ENCODE measurements around the gene MRAS. TPM values are rescaled to one million over a fixed set of nuclear protein-coding genes. Genes with fewer than 3 reads are reported as not detected.

The MRAS gene
- total RNA-seq, 1 experiment from 2014 or later: 0.77 TPM

- H3K27me3 ChIP-seq (replicated peaks; ENCODE audit: insufficient read depth, low read depth, low read length, poor library complexity): no peaks in the 10 kb centered on the region
- no peak for DNase-seq (ENCODE audit: low spot score)
- H3K36me3 ChIP-seq (ENCODE audit: insufficient read depth, low read length, poor library complexity, severe bottlenecking): no peaks in the 10 kb centered on the region
- TF ChIP-seq, protein P1, sequence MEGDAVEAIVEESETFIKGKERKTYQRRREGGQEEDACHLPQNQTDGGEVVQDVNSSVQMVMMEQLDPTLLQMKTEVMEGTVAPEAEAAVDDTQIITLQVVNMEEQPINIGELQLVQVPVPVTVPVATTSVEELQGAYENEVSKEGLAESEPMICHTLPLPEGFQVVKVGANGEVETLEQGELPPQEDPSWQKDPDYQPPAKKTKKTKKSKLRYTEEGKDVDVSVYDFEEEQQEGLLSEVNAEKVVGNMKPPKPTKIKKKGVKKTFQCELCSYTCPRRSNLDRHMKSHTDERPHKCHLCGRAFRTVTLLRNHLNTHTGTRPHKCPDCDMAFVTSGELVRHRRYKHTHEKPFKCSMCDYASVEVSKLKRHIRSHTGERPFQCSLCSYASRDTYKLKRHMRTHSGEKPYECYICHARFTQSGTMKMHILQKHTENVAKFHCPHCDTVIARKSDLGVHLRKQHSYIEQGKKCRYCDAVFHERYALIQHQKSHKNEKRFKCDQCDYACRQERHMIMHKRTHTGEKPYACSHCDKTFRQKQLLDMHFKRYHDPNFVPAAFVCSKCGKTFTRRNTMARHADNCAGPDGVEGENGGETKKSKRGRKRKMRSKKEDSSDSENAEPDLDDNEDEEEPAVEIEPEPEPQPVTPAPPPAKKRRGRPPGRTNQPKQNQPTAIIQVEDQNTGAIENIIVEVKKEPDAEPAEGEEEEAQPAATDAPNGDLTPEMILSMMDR (conservative IDR thresholded peaks at IDR 0.05; ENCODE audit: low read depth, low read length): no peak
- TF ChIP-seq EZH2 (IDR thresholded peaks at IDR 0.05; ENCODE audit: borderline replicate concordance, low read depth, low read length, poor library complexity, severe bottlenecking): no peak
- no peak overlapping the region for H3K27ac ChIP-seq (ENCODE audit: low read depth, low read length, poor library complexity, severe bottlenecking)
- ChIA-PET CTCF (interaction anchor here (1.3 kb wide), 1 partner anchor 480 kb away, joined by 4 read pairs; no protein-coding TSS in a partner anchor), POLR2A (ENCODE audit: low non-redundant PET) (no interaction called here)
- intact Hi-C loops (cut with micrococcal nuclease; ENCODE audit: unreplicated experiment): no loop called here
- no peaks in the 10 kb centered on the region for H3K9me3 ChIP-seq (ENCODE audit: low read depth, low read length, poor library complexity, severe bottlenecking)
- H3K4me1 ChIP-seq (ENCODE audit: insufficient read depth, low read length, poor library complexity, severe bottlenecking): no peaks in the 10 kb centered on the region
- BruUV-seq (replicated peaks): no TSS peak
- H3K4me3 ChIP-seq (ENCODE audit: low read depth, low read length, poor library complexity, severe bottlenecking): no peak overlapping the region
Observed at GRCh38 chr3:138443521-138444503, 95.4 kb downstream of the MRAS start.

- no TSS peak for BruUV-seq (replicated peaks)
- ChIA-PET CTCF (interaction anchor here (1.3 kb wide), 1 partner anchor 478 kb away, joined by 4 read pairs; no protein-coding TSS in a partner anchor), POLR2A (ENCODE audit: low non-redundant PET) (no interaction called here)
- no peaks in the 10 kb centered on the region for H3K9me3 ChIP-seq (ENCODE audit: low read depth, low read length, poor library complexity, severe bottlenecking)
- DNase-seq (ENCODE audit: low spot score): no peak
- no peaks in the 10 kb centered on the region for H3K36me3 ChIP-seq (ENCODE audit: insufficient read depth, low read length, poor library complexity, severe bottlenecking)
- H3K27ac ChIP-seq (ENCODE audit: low read depth, low read length, poor library complexity, severe bottlenecking): no peak overlapping the region
- no peak overlapping the region for H3K4me3 ChIP-seq (ENCODE audit: low read depth, low read length, poor library complexity, severe bottlenecking)
- no peaks in the 10 kb centered on the region for H3K27me3 ChIP-seq (replicated peaks; ENCODE audit: insufficient read depth, low read depth, low read length, poor library complexity)
- intact Hi-C loops (cut with micrococcal nuclease; ENCODE audit: unreplicated experiment): no loop called here
- no peak for TF ChIP-seq EZH2 (IDR thresholded peaks at IDR 0.05; ENCODE audit: borderline replicate concordance, low read depth, low read length, poor library complexity, severe bottlenecking)
- TF ChIP-seq, protein P1 (conservative IDR thresholded peaks at IDR 0.05; ENCODE audit: low read depth, low read length): no peak
- H3K4me1 ChIP-seq (ENCODE audit: insufficient read depth, low read length, poor library complexity, severe bottlenecking): no peaks in the 10 kb centered on the region
Observed at GRCh38 chr3:138445236-138445635, 96.9 kb downstream of the MRAS start.

DNA sequence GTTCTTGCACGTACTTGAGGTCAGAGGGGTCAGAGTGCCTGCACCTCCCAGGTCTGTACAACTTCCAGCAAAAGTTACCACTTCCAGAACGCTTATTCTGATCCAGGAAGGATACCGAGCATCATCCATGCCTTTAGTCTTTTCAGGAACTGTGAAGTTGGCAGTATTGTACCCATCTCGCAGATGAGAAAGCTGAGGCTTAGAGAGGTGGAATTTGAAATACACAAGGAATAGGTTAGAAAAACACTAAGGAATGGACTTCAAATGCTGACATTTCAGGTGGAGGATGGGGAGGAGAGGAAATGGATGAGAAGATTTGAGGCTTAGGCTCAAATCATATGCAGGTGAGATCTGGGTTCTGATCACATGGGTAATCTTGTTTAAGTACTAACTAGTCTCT is 97.3 kb downstream of the MRAS start:
- no TSS peak for BruUV-seq (replicated peaks)
- H3K27ac ChIP-seq (ENCODE audit: low read depth, low read length, poor library complexity, severe bottlenecking): no peak overlapping the region
- H3K4me1 ChIP-seq (ENCODE audit: insufficient read depth, low read length, poor library complexity, severe bottlenecking): no peaks in the 10 kb centered on the region
- DNase-seq (ENCODE audit: low spot score): no peak
- POLR2A ChIA-PET (ENCODE audit: low non-redundant PET): no interaction called here
- CTCF ChIA-PET: interaction anchor here (1.3 kb wide), 1 partner anchor 478 kb away, joined by 4 read pairs; no protein-coding TSS in a partner anchor
- TF ChIP-seq, protein P1 (conservative IDR thresholded peaks at IDR 0.05; ENCODE audit: low read depth, low read length): no peak
- no peak for TF ChIP-seq EZH2 (IDR thresholded peaks at IDR 0.05; ENCODE audit: borderline replicate concordance, low read depth, low read length, poor library complexity, severe bottlenecking)
- no peaks in the 10 kb centered on the region for H3K9me3 ChIP-seq (ENCODE audit: low read depth, low read length, poor library complexity, severe bottlenecking)
- intact Hi-C loops (cut with micrococcal nuclease; ENCODE audit: unreplicated experiment): no loop called here
- H3K4me3 ChIP-seq (ENCODE audit: low read depth, low read length, poor library complexity, severe bottlenecking): no peak overlapping the region
- H3K36me3 ChIP-seq (ENCODE audit: insufficient read depth, low read length, poor library complexity, severe bottlenecking): no peaks in the 10 kb centered on the region
- no peaks in the 10 kb centered on the region for H3K27me3 ChIP-seq (replicated peaks; ENCODE audit: insufficient read depth, low read depth, low read length, poor library complexity)

All from A673 (cell line).